Measurements from ENCODE around the gene F2R. TPM values are rescaled to one million over a fixed set of nuclear protein-coding genes. Genes with fewer than 3 reads are reported as not detected.

F2R gene
- total RNA-seq, 1 donor from 2014 or later, result 42.4 TPM

- TF ChIP-seq, protein P1, sequence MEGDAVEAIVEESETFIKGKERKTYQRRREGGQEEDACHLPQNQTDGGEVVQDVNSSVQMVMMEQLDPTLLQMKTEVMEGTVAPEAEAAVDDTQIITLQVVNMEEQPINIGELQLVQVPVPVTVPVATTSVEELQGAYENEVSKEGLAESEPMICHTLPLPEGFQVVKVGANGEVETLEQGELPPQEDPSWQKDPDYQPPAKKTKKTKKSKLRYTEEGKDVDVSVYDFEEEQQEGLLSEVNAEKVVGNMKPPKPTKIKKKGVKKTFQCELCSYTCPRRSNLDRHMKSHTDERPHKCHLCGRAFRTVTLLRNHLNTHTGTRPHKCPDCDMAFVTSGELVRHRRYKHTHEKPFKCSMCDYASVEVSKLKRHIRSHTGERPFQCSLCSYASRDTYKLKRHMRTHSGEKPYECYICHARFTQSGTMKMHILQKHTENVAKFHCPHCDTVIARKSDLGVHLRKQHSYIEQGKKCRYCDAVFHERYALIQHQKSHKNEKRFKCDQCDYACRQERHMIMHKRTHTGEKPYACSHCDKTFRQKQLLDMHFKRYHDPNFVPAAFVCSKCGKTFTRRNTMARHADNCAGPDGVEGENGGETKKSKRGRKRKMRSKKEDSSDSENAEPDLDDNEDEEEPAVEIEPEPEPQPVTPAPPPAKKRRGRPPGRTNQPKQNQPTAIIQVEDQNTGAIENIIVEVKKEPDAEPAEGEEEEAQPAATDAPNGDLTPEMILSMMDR (conservative IDR thresholded peaks at IDR 0.05), result no peak
- Mint-ChIP-seq H3K4me3 (no peak overlapping the region), H3K36me3 (ENCODE audit: low read depth) (no peaks in the 10 kb centered on the region), H3K27ac (ENCODE audit: unreplicated experiment) (no peak overlapping the region), H3K9me3 (no peaks in the 10 kb centered on the region), H3K27me3 (ENCODE audit: low read depth) (no peaks in the 10 kb centered on the region), H3K4me1 (peaks cover 11% of the 10 kb centered on the region)
- DNase-seq (ENCODE audit: low read depth, low spot score), result no peak
These were observed 34.6 kb upstream of the F2R start for GRCh38 chr5:76681287-76681686.

GRCh38 chr5:76682387-76682786, 33.5 kb upstream of the F2R start:
- TF ChIP-seq, protein P1 (conservative IDR thresholded peaks at IDR 0.05), result no peak
- Mint-ChIP-seq H3K4me1 (peaks cover 11% of the 10 kb centered on the region), H3K36me3 (ENCODE audit: low read depth) (peaks cover 5% of the 10 kb centered on the region), H3K27ac (ENCODE audit: unreplicated experiment) (no peak overlapping the region), H3K9me3 (peaks cover 5% of the 10 kb centered on the region), H3K27me3 (ENCODE audit: low read depth) (no peaks in the 10 kb centered on the region), H3K4me3 (no peak overlapping the region)
- no peak for DNase-seq (ENCODE audit: low read depth, low spot score)

DNA sequence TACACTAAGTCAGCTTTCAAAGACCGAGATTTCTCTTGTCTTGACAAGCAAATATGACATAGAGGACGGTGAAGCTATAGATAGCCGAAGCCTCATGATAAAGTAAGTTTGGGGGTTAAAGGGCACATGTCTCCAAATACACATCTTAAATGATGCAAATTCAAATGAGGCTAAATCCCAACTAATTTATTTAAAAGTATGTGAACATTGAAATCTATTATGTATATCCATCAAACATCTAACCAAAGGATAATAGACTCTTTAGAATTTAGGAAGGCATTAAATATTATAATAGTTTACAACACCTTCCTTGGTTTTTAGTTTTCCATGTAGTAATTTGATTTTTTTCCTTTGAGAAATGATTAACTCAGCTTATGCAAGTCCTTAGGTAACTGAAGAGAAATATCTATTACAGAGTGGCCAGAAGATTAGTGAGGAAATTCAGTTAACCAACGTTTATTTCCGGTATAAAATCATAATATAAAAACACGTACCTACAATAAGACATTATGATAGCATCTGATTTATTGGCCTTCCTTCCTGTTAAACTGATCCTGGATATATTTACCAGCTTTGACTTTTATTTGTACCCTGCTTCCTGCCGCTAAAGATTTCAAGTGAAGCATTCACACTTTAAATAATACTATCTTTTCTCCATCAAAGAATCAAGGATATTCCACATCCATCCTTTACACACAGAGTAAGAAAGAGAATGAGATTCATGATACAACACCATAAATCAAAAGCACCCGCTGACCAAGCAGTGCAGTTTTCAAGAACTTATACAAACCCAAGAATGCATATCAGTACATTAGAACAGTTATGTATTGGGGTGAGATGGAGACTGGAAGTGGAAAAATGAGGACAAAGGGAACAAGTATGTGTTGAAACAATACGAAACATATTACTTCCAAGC, 31.9 kb upstream of the F2R start:
- Mint-ChIP-seq H3K4me3 (no peak overlapping the region), H3K36me3 (ENCODE audit: low read depth) (peaks cover 5% of the 10 kb centered on the region), H3K27me3 (ENCODE audit: low read depth) (no peaks in the 10 kb centered on the region), H3K9me3 (peaks cover 5% of the 10 kb centered on the region), H3K27ac (ENCODE audit: unreplicated experiment) (no peak overlapping the region), H3K4me1 (peaks cover 11% of the 10 kb centered on the region)
- DNase-seq (ENCODE audit: low read depth, low spot score), result no peak
- TF ChIP-seq, protein P1 (conservative IDR thresholded peaks at IDR 0.05), result no peak

DNA sequence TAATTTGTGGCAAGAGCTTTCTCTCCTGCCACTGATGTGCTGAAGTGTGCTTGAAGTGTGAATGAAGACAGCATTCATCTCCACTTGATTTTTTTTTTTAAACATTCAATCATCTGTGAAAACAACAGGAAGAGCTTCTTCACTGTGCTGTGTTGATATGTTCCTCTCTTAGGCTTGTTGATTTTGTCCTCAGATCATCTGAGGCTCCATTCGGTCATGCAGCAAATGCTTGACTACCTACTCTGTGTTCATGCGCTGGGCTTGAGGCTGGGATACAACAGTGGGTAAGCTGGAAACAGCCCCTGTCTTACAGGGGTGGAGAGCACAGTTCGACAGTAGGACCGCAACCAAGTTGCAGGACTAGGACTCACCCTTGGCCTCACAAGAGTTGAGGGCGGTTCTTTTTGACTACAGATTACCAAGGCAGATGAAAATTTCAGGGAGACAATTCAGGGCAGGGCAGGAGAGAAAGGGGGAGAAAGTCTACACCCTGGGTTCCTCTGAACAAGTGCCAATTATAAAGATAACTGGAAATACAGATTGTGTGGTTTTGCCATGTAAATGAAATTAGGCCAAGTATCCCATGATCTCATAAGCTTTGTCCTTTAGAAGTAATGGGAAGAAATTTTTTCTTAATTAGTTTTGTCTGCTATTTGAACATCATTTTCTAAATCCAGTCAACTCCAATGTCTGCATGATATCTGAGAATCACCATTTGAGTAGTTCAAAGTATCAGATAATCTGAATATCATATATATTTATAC, 31.0 kb upstream of the F2R start:
- peaks cover 7% of the 10 kb centered on the region for H3K36me3 Mint-ChIP-seq (ENCODE audit: low read depth)
- TF ChIP-seq, protein P1 (conservative IDR thresholded peaks at IDR 0.05), result no peak
- no peaks in the 10 kb centered on the region for H3K27me3 Mint-ChIP-seq (ENCODE audit: low read depth)
- no peak overlapping the region for H3K27ac Mint-ChIP-seq (ENCODE audit: unreplicated experiment)
- H3K4me1 Mint-ChIP-seq, result peaks cover 16% of the 10 kb centered on the region
- H3K9me3 Mint-ChIP-seq, result peaks cover 5% of the 10 kb centered on the region
- no peak for DNase-seq (ENCODE audit: low read depth, low spot score)
- H3K4me3 Mint-ChIP-seq, result no peak overlapping the region

GRCh38 chr5:76685704-76686103, 30.2 kb upstream of the F2R start:
- H3K9me3 Mint-ChIP-seq, result peaks cover 5% of the 10 kb centered on the region

More at GRCh38 chr5:76685704-76686103, 30.2 kb upstream of the F2R start:
- TF ChIP-seq, protein P1 (conservative IDR thresholded peaks at IDR 0.05), result no peak
- H3K27ac Mint-ChIP-seq (ENCODE audit: unreplicated experiment), result no peak overlapping the region
- no peak overlapping the region for H3K4me3 Mint-ChIP-seq
- no peaks in the 10 kb centered on the region for H3K27me3 Mint-ChIP-seq (ENCODE audit: low read depth)
- H3K36me3 Mint-ChIP-seq (ENCODE audit: low read depth), result peaks cover 7% of the 10 kb centered on the region
- peaks cover 20% of the 10 kb centered on the region for H3K4me1 Mint-ChIP-seq
- no peak for DNase-seq (ENCODE audit: low read depth, low spot score)

Measured in neural crest cell (in vitro differentiated cells).